ENCODE results near the gene CACNG4.

Gene CACNG4

GRCh38 chr17:66945147-66945835 is 19.2 kb upstream of the CACNG4 start:
- peak in 1 of 2 experiments; percentile 20 for DNase-seq

GRCh38 chr17:66946251-66946650 is 18.3 kb upstream of the CACNG4 start:
- DNase-seq, result no peak

- DNase-seq, result no peak
These were observed 17.2 kb upstream of the CACNG4 start for GRCh38 chr17:66947311-66947710.

GRCh38 chr17:66948061-66948750 is 16.3 kb upstream of the CACNG4 start:
- no peak for DNase-seq

GRCh38 chr17:66949501-66949900 is 15.0 kb upstream of the CACNG4 start:
- no peak for DNase-seq

- DNase-seq, result no peak
These were observed 14.2 kb upstream of the CACNG4 start for GRCh38 chr17:66950325-66950724.

GRCh38 chr17:66950886-66951604 is 13.5 kb upstream of the CACNG4 start:
- no peak for DNase-seq

- no peak for DNase-seq
These were observed 12.9 kb upstream of the CACNG4 start for GRCh38 chr17:66951605-66951953.

- DNase-seq, result no peak
These were observed 12.4 kb upstream of the CACNG4 start for GRCh38 chr17:66952031-66952524.

- DNase-seq, result no peak
These were observed 11.6 kb upstream of the CACNG4 start for GRCh38 chr17:66952681-66953629.

- DNase-seq, result no peak
These were observed 10.9 kb upstream of the CACNG4 start for GRCh38 chr17:66953630-66954020.

GRCh38 chr17:66954632-66955031 is 9.9 kb upstream of the CACNG4 start:
- DNase-seq, result no peak

GRCh38 chr17:66955821-66956220 is 8.7 kb upstream of the CACNG4 start:
- no peak for DNase-seq

- no peak for DNase-seq
These were observed 7.6 kb upstream of the CACNG4 start for GRCh38 chr17:66956941-66957340.

GRCh38 chr17:66957343-66957742 is 7.2 kb upstream of the CACNG4 start:
- DNase-seq, result no peak

- no peak for DNase-seq
These were observed 6.4 kb upstream of the CACNG4 start for GRCh38 chr17:66957951-66958579.

GRCh38 chr17:66959641-66960375 is 4.7 kb upstream of the CACNG4 start:
- no peak for DNase-seq

- no peak for DNase-seq
These were observed 3.9 kb upstream of the CACNG4 start for GRCh38 chr17:66960613-66961012.

GRCh38 chr17:66963521-66963908 is 992 bp upstream of the CACNG4 start:
- no peak for DNase-seq

- no peak for DNase-seq
These were observed 658 bp downstream of the CACNG4 start for GRCh38 chr17:66964930-66965800.

All from SHP77 (cell line).